AG09319 (cell line): ENCODE measurements around the gene FAIM.
A peak's percentile ranks its signal among the peaks of the same experiment; 100 is the strongest.
"Not testable (repeated sequence)": the region's sequence is repeated elsewhere in the genome, so short reads cannot be mapped to it uniquely, and the experiment has no call there.

Source experiments
- DNase-seq: peaks from one replicate; pipeline ENCODE4 v3.0.0-alpha.2; 2010; ENCODE audit warnings: low read depth; ENCODE audit errors: extremely low read depth
- TF ChIP-seq, protein P1 (sequence below): IDR thresholded peaks from 2 replicates; pipeline ENCODE4 v1.5.1; 2011; ENCODE audit warnings: low read depth, mild to moderate bottlenecking, inconsistent platforms, low read length, moderate library complexity

Gene FAIM, protein sequence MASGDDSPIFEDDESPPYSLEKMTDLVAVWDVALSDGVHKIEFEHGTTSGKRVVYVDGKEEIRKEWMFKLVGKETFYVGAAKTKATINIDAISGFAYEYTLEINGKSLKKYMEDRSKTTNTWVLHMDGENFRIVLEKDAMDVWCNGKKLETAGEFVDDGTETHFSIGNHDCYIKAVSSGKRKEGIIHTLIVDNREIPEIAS

DNA sequence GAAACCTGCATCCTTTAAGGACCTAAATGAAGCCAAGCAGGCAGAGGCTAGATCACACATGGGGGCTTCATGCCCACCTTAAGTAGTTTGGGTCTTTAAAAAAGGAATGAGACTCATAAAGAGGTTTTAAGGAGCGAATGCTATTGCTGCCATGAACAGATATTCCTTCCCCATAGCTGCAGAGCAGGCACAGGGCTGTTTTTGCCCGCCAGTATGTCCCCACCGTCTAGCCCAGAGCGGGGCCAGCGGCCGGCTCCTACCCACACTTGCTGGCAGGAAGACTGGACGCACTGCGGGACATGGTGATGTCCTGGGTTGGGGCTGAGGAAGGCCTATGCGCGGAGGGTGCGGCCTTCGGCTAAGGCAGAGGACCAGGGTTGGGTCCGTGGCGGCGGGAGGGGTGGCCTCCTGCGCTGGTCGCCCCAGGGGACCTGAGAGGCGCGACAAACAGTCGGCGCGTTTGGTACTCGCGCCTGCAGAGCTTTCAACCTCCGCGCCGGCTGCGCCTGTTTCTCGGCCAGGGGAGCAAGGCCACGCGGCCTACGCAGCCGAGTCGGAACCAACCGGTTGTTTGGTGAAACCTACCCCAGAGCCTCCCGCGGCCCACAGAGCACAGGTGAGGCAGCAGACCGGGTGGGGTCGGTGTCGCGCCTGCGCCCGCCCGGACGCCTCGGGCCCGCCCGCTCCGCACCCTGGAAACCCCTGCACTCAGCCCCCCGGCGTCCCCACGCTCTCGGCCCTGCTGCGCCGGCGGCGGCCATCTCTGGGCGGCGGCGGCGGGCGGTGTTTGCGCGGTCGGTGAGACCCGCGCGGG, at the start of gene FAIM:
TSS of gene FAIM (plus strand) at position 450 of the 814 bp plus-strand sequence. CDS start 10,956 bp downstream, outside the sequence.
- TF ChIP-seq, protein P1, sequence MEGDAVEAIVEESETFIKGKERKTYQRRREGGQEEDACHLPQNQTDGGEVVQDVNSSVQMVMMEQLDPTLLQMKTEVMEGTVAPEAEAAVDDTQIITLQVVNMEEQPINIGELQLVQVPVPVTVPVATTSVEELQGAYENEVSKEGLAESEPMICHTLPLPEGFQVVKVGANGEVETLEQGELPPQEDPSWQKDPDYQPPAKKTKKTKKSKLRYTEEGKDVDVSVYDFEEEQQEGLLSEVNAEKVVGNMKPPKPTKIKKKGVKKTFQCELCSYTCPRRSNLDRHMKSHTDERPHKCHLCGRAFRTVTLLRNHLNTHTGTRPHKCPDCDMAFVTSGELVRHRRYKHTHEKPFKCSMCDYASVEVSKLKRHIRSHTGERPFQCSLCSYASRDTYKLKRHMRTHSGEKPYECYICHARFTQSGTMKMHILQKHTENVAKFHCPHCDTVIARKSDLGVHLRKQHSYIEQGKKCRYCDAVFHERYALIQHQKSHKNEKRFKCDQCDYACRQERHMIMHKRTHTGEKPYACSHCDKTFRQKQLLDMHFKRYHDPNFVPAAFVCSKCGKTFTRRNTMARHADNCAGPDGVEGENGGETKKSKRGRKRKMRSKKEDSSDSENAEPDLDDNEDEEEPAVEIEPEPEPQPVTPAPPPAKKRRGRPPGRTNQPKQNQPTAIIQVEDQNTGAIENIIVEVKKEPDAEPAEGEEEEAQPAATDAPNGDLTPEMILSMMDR, result no peak
- peak; percentile 40 for DNase-seq

DNA sequence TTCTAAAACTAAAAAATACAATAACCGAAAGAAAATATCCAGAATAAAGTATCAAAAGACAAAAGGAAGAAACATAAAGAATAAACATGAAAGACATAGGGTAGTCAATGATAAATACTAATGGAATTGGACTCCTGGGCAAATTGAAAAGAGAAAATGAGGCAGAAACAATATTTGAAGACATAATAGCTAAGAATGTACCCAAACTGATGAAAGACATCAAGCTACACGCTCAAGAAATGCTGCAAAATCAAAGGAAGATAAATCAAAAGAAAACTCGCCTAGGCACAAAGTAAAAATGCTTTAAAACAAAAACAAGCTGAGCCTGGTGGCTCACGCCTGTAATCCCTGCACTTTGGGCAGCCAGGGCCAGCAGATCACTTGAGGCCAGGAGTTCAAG, 49.4 kb upstream of the FAIM start:
- DNase-seq, result no peak
- TF ChIP-seq, protein P1, result no peak

DNA sequence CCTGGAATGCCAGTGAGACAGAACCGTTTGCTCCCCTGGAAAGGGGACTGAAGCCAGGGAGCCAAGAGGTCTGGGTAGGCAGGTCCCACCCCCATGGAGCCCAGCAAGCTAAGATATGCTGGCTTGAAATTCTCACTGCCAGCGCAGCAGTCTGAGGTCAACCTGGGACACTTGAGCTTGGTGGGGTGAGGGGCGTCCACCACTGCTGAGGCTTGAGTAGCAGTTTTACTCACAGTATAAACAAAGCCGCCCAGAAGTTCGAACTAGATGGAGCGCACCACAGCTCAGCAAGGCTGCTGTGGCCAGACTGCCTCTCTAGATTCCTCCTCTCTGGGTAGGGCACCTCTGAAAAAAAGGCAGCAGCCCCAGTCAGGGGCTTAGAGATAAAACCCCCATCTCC, 48.1 kb upstream of the FAIM start:
- DNase-seq, result no peak
- TF ChIP-seq, protein P1, result no peak

DNA sequence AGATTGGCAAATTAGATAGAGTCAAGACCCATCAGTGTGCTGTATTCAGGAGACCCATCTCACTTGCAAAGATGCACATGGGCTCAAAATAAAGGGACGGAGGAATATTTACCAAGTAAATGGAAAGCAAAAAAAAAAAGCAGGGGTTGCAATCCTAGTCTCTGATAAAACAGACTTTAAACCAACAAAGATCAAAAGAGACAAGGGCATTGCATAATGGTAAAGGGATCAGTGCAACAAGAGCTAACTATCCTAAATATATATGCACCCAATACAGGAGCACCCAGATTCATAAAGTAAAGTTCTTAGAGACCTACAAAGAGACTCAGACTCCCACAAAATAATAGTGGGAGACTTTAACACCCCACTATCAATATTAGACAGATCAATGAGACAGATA, 45.7 kb upstream of the FAIM start:
- DNase-seq, result not testable (repeated sequence)

DNA sequence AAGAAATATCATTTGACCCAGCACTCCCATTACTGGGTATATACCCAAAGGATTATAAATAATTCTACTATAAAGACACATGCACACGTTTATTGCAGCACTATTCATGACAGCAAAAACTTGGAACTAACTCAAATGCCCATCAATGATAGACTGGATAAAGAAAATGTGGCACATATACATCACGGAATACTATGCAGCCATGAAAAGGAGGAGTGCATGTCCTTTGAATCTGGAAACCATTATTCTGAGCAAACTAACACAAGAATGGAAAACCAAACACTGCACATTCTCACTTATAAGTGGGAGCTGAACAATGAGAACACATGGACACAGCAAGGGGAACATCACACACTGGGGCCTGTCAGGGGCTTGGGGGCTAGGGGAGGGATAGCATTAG, 42.3 kb upstream of the FAIM start:
- not testable (repeated sequence) for DNase-seq

DNA sequence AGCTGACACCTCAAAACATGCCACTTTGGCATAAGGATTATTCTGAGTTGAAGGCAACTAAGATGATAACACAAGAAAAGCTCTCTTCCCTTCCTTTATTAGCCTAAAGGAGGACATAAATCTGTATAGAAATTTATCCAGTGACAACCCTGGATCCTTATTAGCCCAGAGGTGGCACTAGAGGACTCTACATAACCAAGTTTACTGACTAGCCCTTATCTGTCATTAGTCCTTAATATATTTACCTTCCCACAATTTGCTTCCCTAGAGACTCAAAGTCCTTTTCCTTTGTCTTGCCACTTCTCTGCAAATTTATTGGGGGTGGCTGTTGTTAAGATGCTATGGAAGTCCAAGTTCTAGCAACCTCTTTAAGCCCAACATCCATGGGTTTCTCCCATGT, 41.2 kb upstream of the FAIM start:
- DNase-seq, result no peak
- TF ChIP-seq, protein P1, result no peak

DNA sequence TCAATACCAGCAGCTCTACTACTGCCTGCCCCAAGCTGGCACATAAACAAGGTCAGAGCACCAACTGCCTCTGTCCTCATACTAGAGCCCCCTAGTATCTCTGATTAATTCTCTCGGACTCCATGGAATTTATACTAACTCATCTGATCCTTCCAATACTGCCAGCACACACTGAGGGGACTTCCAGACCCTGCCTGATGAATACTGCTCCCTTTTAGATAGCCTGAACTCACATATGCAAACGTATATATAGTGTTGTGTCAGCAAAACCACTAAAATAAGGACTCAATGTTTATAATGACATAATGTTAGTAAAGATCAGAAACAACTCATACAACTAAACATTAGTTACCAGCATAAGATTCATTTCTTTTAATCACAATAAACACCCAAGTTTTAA, 39.5 kb upstream of the FAIM start:
- DNase-seq, result no peak
- TF ChIP-seq, protein P1, result no peak

DNA sequence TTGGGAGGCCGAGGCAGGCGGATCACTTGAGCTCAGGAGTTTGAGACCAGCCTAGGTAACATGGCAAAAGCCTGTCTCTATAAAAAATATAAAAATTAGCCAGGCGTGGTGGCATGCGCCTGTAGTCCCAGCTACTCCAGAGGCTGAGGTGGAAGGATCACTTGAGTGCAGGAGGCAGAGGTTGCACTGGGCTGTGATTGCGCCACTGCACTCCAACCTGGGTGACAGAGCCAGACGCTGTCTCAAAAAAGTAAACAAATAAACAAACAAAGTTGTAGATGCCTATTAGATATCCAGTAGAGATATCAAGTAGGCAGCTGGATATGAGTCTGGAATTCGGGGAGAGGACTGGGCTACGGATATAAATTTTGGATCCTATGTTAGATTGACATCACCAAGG, 38.9 kb upstream of the FAIM start:
- not testable (repeated sequence) for DNase-seq

DNA sequence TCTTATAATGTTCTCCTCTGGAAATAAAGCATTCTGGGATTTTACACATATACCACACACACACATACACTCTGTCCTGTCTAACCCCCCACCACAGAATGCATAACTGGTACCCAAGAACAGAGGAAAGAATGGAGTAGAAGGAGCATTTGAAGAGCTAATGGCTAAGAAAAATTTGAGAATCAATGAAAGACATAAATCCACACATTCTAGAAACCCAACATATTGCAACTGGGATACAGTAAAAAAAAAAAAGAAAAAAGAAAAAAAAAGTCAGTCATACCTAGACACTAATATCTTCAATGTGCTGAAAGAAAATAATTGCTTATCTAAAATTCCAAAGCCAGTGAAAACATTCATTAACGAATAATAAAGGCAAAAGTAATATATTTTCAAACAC, 35.4 kb upstream of the FAIM start:
- DNase-seq, result no peak
- TF ChIP-seq, protein P1, result no peak
